MCF 10A (cell line): ENCODE results near the gene USF3. TPM values are rescaled to one million over a fixed set of nuclear protein-coding genes. Genes with fewer than 3 reads are reported as not detected.

Experiments used
- BruUV-seq: library from RNA; stranded (reverse); fragments of 400-500 nt; replicated peaks from 2 replicates; lab custom pipeline; 2021; lab: Mats Ljungman, UMichigan
- CTCF ChIA-PET: fragments of 300-600 bp; sonication (Branson Sonifier 250); formaldehyde crosslinking; extraction: SDS; loops from one replicate; lab custom pipeline; 2021; ENCODE audit warnings: antibody characterized with exemption, inconsistent platforms; lab: Yijun Ruan, JAX
- POLR2A ChIA-PET: fragments of 300-600, 350-650 bp; sonication (Branson Sonifier 250); formaldehyde crosslinking; extraction: SDS; loops from one replicate; lab custom pipeline; 2020; ENCODE audit warnings: antibody characterized with exemption, inconsistent platforms; lab: Yijun Ruan, JAX
- DNase-seq: peaks from one replicate; pipeline ENCODE4 v3.0.0-alpha.2; 2018; ENCODE audit not compliant: unreplicated experiment
- H3K27ac Mint-ChIP-seq: one replicate; pipeline ENCODE4 v1.8.0; 2022; ENCODE audit warnings: mild to moderate bottlenecking, low read depth, mixed read lengths; ENCODE audit not compliant: unreplicated experiment
- H3K27me3 Mint-ChIP-seq: one replicate; pipeline ENCODE4 v1.8.0; 2022; ENCODE audit warnings: mixed read lengths; ENCODE audit not compliant: insufficient read depth, unreplicated experiment
- H3K36me3 Mint-ChIP-seq: one replicate; pipeline ENCODE4 v1.8.0; 2022; ENCODE audit warnings: mild to moderate bottlenecking, moderate library complexity, mixed read lengths; ENCODE audit not compliant: insufficient read depth, unreplicated experiment
- H3K4me1 Mint-ChIP-seq: one replicate; pipeline ENCODE4 v1.8.0; 2022; ENCODE audit warnings: mixed read lengths; ENCODE audit not compliant: insufficient read depth, unreplicated experiment
- H3K4me3 Mint-ChIP-seq: one replicate; pipeline ENCODE4 v1.8.0; 2022; ENCODE audit warnings: mild to moderate bottlenecking, moderate library complexity, mixed read lengths; ENCODE audit not compliant: unreplicated experiment
- H3K9me3 Mint-ChIP-seq: one replicate; pipeline ENCODE4 v1.8.0; 2022; ENCODE audit warnings: mixed read lengths; ENCODE audit not compliant: unreplicated experiment
- CTCF ChIP-seq: fragments of 200-600 bp; IDR thresholded peaks from one replicate; pipeline ENCODE4 v1.8.0; 2022; ENCODE audit warnings: antibody characterized with exemption, mild to moderate bottlenecking; ENCODE audit not compliant: unreplicated experiment
- intact Hi-C: fragments of 100-400 bp; cut with micrococcal nuclease; formaldehyde crosslinking; loops from 2 replicates; pipeline ENCODE4 v1.14.1; 2022
- total RNA-seq: library from RNA; stranded (reverse); gene quantifications from 2 replicates; pipeline ENCODE4 v1.2.3, GENCODE V29; 2022

Gene USF3
- total RNA-seq, 1 experiment from 2014 or later = 11.9 TPM

GRCh38 chr3:113707835-113708234 lies 11.4 kb upstream of the USF3 start:
- no peaks in the 10 kb centered on the region for H3K27me3 Mint-ChIP-seq
- DNase-seq = no peak
- no peak overlapping the region for H3K4me3 Mint-ChIP-seq
- no peaks in the 10 kb centered on the region for H3K9me3 Mint-ChIP-seq
- TF ChIP-seq CTCF = no peak
- intact Hi-C loops = no loop called here
- BruUV-seq = no TSS peak
- peaks cover 5% of the 10 kb centered on the region for H3K36me3 Mint-ChIP-seq
- peaks cover 6% of the 10 kb centered on the region for H3K4me1 Mint-ChIP-seq
- H3K27ac Mint-ChIP-seq = no peak overlapping the region
- ChIA-PET POLR2A (interaction anchor here (0.7 to 1.7 kb wide), 2 partner anchors 9 to 27 kb away, joined by 3 to 6 read pairs; no protein-coding TSS in a partner anchor), CTCF (interaction anchor here (0.6 kb wide), 1 partner anchor 44 kb away, joined by 9 read pairs; no protein-coding TSS in a partner anchor)

- no peak for TF ChIP-seq CTCF
- H3K36me3 Mint-ChIP-seq = peaks cover 6% of the 10 kb centered on the region
- BruUV-seq = no TSS peak
- ChIA-PET CTCF (interaction anchor here (0.7 to 1.2 kb wide), 6 partner anchors 36 to 282 kb away, joined by 3 to 4 read pairs (median 3); no protein-coding TSS in a partner anchor), POLR2A (interaction anchor here (0.6 to 6.8 kb wide), 9 partner anchors 15 to 203 kb away, joined by 3 to 116 read pairs (median 5); partner anchors contain the start of genes ATP6V1A, NAA50 and SPICE1)
- no peak overlapping the region for H3K4me3 Mint-ChIP-seq
- H3K9me3 Mint-ChIP-seq = no peaks in the 10 kb centered on the region
- peaks cover 18% of the 10 kb centered on the region for H3K4me1 Mint-ChIP-seq
- DNase-seq = no peak
- intact Hi-C loops = no loop called here
- no peak overlapping the region for H3K27ac Mint-ChIP-seq
- no peaks in the 10 kb centered on the region for H3K27me3 Mint-ChIP-seq
Measured at GRCh38 chr3:113698956-113699355, 2.5 kb upstream of the USF3 start.

GRCh38 chr3:113698213-113698742 lies 1.8 kb upstream of the USF3 start:
- POLR2A ChIA-PET = interaction anchor here (0.6 to 6.8 kb wide), 17 partner anchors 10 to 228 kb away, joined by 3 to 116 read pairs (median 4); partner anchors contain the start of genes ATP6V1A, NAA50 and SPICE1
- Mint-ChIP-seq H3K9me3 (no peaks in the 10 kb centered on the region), H3K4me3 (no peak overlapping the region), H3K27me3 (no peaks in the 10 kb centered on the region), H3K27ac (no peak overlapping the region), H3K4me1 (peaks cover 25% of the 10 kb centered on the region), H3K36me3 (peaks cover 6% of the 10 kb centered on the region)
- no TSS peak for BruUV-seq
- CTCF ChIA-PET = interaction anchor here (0.7 to 1.2 kb wide), 7 partner anchors 36 to 283 kb away, joined by 3 to 4 read pairs (median 3); no protein-coding TSS in a partner anchor
- TF ChIP-seq CTCF = no peak
- DNase-seq = no peak
- intact Hi-C loops = no loop called here

- no peak for TF ChIP-seq CTCF
- Mint-ChIP-seq H3K36me3 (peaks cover 6% of the 10 kb centered on the region), H3K27ac (no peak overlapping the region), H3K27me3 (no peaks in the 10 kb centered on the region), H3K4me3 (no peak overlapping the region), H3K4me1 (peaks cover 28% of the 10 kb centered on the region), H3K9me3 (no peaks in the 10 kb centered on the region)
- ChIA-PET POLR2A (interaction anchor here (0.6 to 6.8 kb wide), 11 partner anchors 11 to 183 kb away, joined by 3 to 116 read pairs (median 5); partner anchors contain the start of genes ATP6V1A, NAA50 and SPICE1), CTCF (interaction anchor here (1.0 to 1.2 kb wide), 3 partner anchors 37 to 149 kb away, joined by 3 read pairs; no protein-coding TSS in a partner anchor)
- BruUV-seq = no TSS peak
- DNase-seq = peak; percentile 27
- intact Hi-C loops = no loop called here
Measured at GRCh38 chr3:113697500-113698090, 1.2 kb upstream of the USF3 start.
